GM19351 (cell line): ENCODE results near the gene ST14.
"Not testable (repeated sequence)": the region's sequence is repeated elsewhere in the genome, so short reads cannot be mapped to it uniquely, and the experiment has no call there.

Experiments used
- ATAC-seq: cut with Tn5 transposase; IDR thresholded peaks from one replicate; pipeline ENCODE4 v1.9.1; 2021; ENCODE audit warnings: mild to moderate bottlenecking, moderate library complexity; ENCODE audit not compliant: unreplicated experiment

The ST14 gene

DNA sequence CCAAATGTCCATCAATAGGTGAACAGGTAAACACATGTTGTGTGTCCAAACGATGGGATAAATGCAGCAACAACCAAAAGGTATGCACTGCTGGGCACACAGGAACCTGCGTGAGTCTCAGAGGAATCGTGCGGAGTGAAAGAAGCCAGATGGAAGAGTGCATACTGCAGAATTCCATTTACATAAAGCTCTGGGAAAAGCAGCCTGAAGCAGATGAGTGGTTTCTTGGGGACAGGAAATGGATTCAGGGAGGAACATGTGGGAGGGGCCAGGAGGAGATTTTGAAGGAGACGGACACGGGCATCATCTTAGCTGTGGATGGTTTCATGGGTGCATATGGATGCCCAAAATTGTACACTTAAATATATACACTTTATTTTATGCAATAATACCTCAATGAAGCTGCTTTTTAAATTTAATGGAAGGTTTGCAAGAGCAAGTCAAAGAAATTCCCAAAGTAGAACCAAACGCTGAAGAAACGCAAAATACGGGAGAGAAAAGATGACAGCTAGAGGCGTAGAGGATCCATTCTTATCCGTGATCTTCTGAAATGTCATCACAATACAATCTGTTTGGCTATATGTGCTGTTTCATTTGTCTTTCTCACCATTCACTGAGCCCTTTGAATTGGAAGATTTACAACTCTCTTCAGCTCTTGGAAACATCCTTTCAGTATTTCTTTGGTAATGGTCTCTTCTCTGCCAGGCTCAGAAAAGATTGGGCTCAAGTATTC is 24.5 kb downstream of the ST14 start:
- ATAC-seq, result no peak

- no peak for ATAC-seq
Observed at GRCh38 chr11:130187096-130187495, 27.5 kb downstream of the ST14 start.

GRCh38 chr11:130188047-130188446 is 28.5 kb downstream of the ST14 start:
- ATAC-seq, result no peak

- no peak for ATAC-seq
Observed at GRCh38 chr11:130188585-130189347, 29.2 kb downstream of the ST14 start.

- ATAC-seq, result no peak
Observed at GRCh38 chr11:130189492-130190210, 30.1 kb downstream of the ST14 start.

- no peak for ATAC-seq
Observed at GRCh38 chr11:130190371-130190881, 30.8 kb downstream of the ST14 start.

- no peak for ATAC-seq
Observed at GRCh38 chr11:130191896-130192295, 32.3 kb downstream of the ST14 start.

DNA sequence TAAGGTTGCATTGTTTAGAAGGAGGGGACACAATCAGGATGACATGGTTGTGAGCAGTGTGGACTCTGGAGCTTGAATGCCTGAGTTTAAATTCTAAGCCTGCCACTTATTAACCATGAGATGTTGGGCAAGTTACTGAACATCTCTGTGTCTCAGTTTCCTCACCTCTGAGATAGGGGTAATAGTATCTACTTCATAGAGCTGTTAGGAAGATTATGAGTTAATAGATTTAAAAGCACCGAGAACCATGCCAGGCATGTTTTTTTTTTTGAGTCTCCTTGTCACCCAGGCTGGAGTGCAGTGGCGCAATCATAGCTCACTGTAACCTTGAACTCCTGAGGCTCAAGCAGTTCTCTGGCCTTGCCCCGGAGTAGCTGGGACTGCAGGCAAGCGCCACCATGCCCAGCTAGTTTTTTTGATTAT is 33.3 kb downstream of the ST14 start:
- ATAC-seq, result no peak

GRCh38 chr11:130193551-130193950 is 34.0 kb downstream of the ST14 start:
- not testable (repeated sequence) for ATAC-seq

- no peak for ATAC-seq
Observed at GRCh38 chr11:130194241-130195023, 34.9 kb downstream of the ST14 start.

DNA sequence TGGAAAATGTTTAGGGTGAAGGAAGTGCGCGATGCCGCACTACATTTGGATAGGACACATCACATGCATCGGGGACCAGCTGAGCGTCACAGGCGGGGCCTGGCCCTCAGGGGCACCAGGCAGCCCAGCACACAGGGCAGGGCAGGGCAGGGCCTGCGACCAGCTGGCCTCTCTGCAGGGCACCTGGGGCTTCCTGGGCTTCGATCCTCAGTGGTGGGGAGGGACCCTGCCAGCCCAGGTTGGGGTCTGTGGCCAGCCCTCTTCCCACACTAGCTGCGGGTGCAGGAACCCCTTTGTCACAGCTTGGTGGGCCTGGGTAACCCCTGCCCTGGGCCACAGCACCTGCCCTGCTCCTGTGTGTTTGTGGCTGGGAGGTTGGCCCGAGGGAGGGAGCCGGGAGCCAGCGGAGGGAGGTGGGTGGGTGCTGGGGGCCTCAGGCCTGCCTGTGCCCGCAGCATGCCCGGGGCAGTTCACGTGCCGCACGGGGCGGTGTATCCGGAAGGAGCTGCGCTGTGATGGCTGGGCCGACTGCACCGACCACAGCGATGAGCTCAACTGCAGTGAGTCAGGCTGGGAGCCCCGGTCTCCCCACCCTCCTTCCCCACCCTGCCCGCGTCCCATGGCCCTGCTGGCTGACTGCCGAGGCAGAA is 37.9 kb downstream of the ST14 start:
- ATAC-seq, result no peak

DNA sequence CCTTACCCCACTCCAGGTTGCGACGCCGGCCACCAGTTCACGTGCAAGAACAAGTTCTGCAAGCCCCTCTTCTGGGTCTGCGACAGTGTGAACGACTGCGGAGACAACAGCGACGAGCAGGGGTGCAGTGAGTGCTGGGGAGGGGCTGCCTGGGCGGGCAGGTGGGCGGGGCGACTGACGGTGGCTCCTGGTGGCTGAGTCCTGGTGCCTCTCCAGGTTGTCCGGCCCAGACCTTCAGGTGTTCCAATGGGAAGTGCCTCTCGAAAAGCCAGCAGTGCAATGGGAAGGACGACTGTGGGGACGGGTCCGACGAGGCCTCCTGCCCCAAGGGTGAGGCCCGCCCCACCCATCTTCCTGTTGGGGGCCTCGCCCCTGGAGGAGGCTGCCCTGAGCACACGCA is 38.7 kb downstream of the ST14 start:
- ATAC-seq, result no peak

- no peak for ATAC-seq
Observed at GRCh38 chr11:130198964-130199363, 39.4 kb downstream of the ST14 start.

GRCh38 chr11:130199792-130200191 is 40.2 kb downstream of the ST14 start:
- ATAC-seq, result no peak

GRCh38 chr11:130201026-130201425 is 41.4 kb downstream of the ST14 start:
- ATAC-seq, result no peak

GRCh38 chr11:130202009-130202817 is 42.6 kb downstream of the ST14 start:
- no peak for ATAC-seq

DNA sequence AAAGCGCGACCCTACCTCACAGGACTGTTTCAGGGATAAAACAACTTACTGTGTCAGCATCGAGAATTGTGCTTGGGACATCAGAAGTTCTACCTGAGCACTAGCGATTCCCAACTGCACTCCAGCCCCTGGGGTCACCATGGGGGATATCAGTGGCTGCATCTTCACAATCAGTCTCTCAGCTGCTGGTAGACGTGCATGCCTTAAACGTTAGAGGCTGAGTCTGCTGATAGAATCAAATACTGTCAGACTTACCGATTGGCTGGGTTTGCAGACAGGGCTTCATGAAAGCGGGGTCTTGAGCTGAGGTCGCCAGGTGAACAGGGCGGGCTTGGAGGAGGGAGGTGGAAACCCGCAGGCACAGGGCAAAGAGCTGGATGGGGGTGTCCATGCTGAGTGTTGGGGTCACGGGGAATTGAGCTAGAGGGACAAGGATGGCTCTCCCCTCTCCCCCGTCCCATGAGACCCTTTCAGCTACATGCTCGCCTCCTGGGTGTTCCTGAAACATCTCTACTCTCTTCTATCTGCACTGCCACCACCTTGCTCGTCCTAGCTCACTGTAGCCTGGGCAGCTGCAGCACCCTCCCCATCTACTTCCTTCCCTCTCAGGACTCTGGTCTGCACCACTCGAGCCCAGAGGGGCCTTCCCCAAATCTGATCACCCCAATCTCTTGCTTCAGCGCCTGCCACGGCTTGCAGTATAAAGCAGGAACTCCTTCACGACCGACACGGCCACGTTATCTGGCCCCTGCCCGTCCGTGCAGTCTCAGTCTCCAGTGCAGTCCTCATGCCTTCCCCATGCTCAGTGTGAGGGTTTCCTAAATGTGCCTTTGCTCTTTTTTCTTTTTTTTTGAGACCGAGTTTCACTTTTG is 43.5 kb downstream of the ST14 start:
- ATAC-seq, result no peak
